Measurements from ENCODE around the gene TMEM202.

TMEM202 gene

GRCh38 chr15:72445426-72445825 is 47.3 kb downstream of the TMEM202 start:
- H3K4me3 ChIP-seq (replicated peaks; ENCODE audit: low read depth, low read length) = no peak overlapping the region
- DNase-seq (ENCODE audit: low read depth) = no peak
- no peak for TF ChIP-seq CTCF (IDR thresholded peaks at IDR 0.05; ENCODE audit: low read length, missing control alignments)

- DNase-seq (ENCODE audit: low read depth) = no peak
- no peak for TF ChIP-seq CTCF (IDR thresholded peaks at IDR 0.05; ENCODE audit: low read length, missing control alignments)
- no peak overlapping the region for H3K4me3 ChIP-seq (replicated peaks; ENCODE audit: low read depth, low read length)
Measured at GRCh38 chr15:72450805-72451204, 52.7 kb downstream of the TMEM202 start.

- no peak for DNase-seq (ENCODE audit: low read depth)
- no peak for TF ChIP-seq CTCF (IDR thresholded peaks at IDR 0.05; ENCODE audit: low read length, missing control alignments)
- H3K4me3 ChIP-seq (replicated peaks; ENCODE audit: low read depth, low read length) = no peak overlapping the region
Measured at GRCh38 chr15:72451224-72451623, 53.1 kb downstream of the TMEM202 start.

GRCh38 chr15:72456684-72457083 is 58.6 kb downstream of the TMEM202 start:
- H3K4me3 ChIP-seq (replicated peaks; ENCODE audit: low read depth, low read length) = no peak overlapping the region
- DNase-seq (ENCODE audit: low read depth) = no peak
- no peak for TF ChIP-seq CTCF (IDR thresholded peaks at IDR 0.05; ENCODE audit: low read length, missing control alignments)

Measured in fibroblast of pulmonary artery (primary cell).